Ishikawa (cell line): ENCODE measurements around the gene GABRG3.

Experiments used
- CREB1 ChIP-seq: IDR thresholded peaks from 2 replicates; pipeline ENCODE4 v1.6.1; 2012; ENCODE audit warnings: low read depth
- EP300 ChIP-seq: IDR thresholded peaks from 2 replicates; pipeline ENCODE4 v1.6.1; 2012; ENCODE audit warnings: borderline replicate concordance
- TAF1 ChIP-seq: IDR thresholded peaks from 2 replicates; pipeline ENCODE4 v1.6.1; 2012; ENCODE audit warnings: low read depth, mild to moderate bottlenecking
- YY1 ChIP-seq: IDR thresholded peaks from 2 replicates; pipeline ENCODE4 v1.6.1; 2012; ENCODE audit warnings: low read depth
- TF ChIP-seq, protein P1 (sequence below): IDR thresholded peaks from 2 replicates; pipeline ENCODE4 v1.6.1; 2012; ENCODE audit warnings: low read depth, mild to moderate bottlenecking

DNA sequence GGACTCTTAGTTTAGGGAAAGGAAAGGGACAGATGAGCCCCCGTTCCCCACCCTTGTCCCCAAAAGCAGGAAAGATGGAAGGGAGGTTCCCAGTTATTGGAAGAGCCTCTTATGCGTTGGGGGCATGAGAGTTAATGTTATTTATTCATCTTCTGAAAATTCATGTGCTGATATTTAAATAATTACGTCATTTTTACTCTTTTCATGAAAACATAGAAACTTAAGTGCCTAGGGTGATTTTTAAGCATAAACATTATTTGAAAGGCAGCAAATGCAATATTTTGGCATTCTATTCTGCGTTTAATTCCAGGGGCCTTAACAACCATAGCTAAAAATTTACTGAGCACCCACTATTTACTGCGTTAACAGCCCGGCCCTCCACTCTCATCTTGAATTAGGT, 48.7 kb downstream of the GABRG3 start:
- TF ChIP-seq EP300 (no peak), YY1 (no peak), CREB1 (no peak), TAF1 (no peak)
- TF ChIP-seq, protein P1, sequence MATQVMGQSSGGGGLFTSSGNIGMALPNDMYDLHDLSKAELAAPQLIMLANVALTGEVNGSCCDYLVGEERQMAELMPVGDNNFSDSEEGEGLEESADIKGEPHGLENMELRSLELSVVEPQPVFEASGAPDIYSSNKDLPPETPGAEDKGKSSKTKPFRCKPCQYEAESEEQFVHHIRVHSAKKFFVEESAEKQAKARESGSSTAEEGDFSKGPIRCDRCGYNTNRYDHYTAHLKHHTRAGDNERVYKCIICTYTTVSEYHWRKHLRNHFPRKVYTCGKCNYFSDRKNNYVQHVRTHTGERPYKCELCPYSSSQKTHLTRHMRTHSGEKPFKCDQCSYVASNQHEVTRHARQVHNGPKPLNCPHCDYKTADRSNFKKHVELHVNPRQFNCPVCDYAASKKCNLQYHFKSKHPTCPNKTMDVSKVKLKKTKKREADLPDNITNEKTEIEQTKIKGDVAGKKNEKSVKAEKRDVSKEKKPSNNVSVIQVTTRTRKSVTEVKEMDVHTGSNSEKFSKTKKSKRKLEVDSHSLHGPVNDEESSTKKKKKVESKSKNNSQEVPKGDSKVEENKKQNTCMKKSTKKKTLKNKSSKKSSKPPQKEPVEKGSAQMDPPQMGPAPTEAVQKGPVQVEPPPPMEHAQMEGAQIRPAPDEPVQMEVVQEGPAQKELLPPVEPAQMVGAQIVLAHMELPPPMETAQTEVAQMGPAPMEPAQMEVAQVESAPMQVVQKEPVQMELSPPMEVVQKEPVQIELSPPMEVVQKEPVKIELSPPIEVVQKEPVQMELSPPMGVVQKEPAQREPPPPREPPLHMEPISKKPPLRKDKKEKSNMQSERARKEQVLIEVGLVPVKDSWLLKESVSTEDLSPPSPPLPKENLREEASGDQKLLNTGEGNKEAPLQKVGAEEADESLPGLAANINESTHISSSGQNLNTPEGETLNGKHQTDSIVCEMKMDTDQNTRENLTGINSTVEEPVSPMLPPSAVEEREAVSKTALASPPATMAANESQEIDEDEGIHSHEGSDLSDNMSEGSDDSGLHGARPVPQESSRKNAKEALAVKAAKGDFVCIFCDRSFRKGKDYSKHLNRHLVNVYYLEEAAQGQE, result no peak
